Stimulated activated CD8-positive, alpha-beta memory T cell treated with anti-CD3 and anti-CD28 coated beads, Interleukin-15, amount 100 ng/mL, for 1 hour (primary cell): Measurements from ENCODE around the gene TAC4.

Experiments
- DNase-seq: peaks from one replicate; pipeline ENCODE4 v3.0.0-alpha.2; 2020; ENCODE audit warnings: low read depth

The TAC4 gene

GRCh38 chr17:49872754-49873377, 25.0 kb upstream of the TAC4 start:
- DNase-seq, result no peak

GRCh38 chr17:49871211-49871610, 23.3 kb upstream of the TAC4 start:
- DNase-seq, result no peak

GRCh38 chr17:49870298-49870697, 22.4 kb upstream of the TAC4 start:
- no peak for DNase-seq

GRCh38 chr17:49869038-49869374, 21.1 kb upstream of the TAC4 start:
- DNase-seq, result no peak

- no peak for DNase-seq
These were observed 19.1 kb upstream of the TAC4 start for GRCh38 chr17:49866882-49867413.

GRCh38 chr17:49866019-49866380, 18.1 kb upstream of the TAC4 start:
- DNase-seq, result no peak

GRCh38 chr17:49862781-49863331, 15.0 kb upstream of the TAC4 start:
- DNase-seq, result no peak

- DNase-seq, result peak; percentile 26
These were observed 13.4 kb upstream of the TAC4 start for GRCh38 chr17:49861150-49861884.

GRCh38 chr17:49859991-49860953, 12.4 kb upstream of the TAC4 start:
- DNase-seq, result no peak

GRCh38 chr17:49858796-49859195, 10.9 kb upstream of the TAC4 start:
- no peak for DNase-seq

GRCh38 chr17:49854126-49854525, 6.3 kb upstream of the TAC4 start:
- no peak for DNase-seq

- no peak for DNase-seq
These were observed 5.7 kb upstream of the TAC4 start for GRCh38 chr17:49853470-49854015.

- DNase-seq, result peak; percentile 52
These were observed 3.8 kb upstream of the TAC4 start for GRCh38 chr17:49851387-49852291.

- DNase-seq, result no peak
These were observed 3.0 kb upstream of the TAC4 start for GRCh38 chr17:49850772-49851386.

GRCh38 chr17:49850218-49850610, 2.3 kb upstream of the TAC4 start:
- no peak for DNase-seq

- DNase-seq, result no peak
These were observed 870 bp upstream of the TAC4 start for GRCh38 chr17:49848739-49849138.

GRCh38 chr17:49846938-49847712, 744 bp downstream of the TAC4 start:
- DNase-seq, result no peak

- no peak for DNase-seq
These were observed 2.5 kb downstream of the TAC4 start for GRCh38 chr17:49845321-49845720.

- DNase-seq, result no peak
These were observed 4.0 kb downstream of the TAC4 start for GRCh38 chr17:49843774-49844350.
